K562 (cell line): ENCODE data around the gene LCN1. TPM values are rescaled to one million over a fixed set of nuclear protein-coding genes. Genes with fewer than 3 reads are reported as not detected.
A peak's percentile ranks its signal among the peaks of the same experiment; 100 is the strongest.

Experiments
- CBFB ChIP-seq: sonication (generic); formaldehyde crosslinking; IDR thresholded peaks from 2 replicates; pipeline ENCODE4 v1.4.0; 2020; ENCODE audit warnings: mild to moderate bottlenecking, missing genetic modification reagents
- ESRRB ChIP-seq: fragments of 250-450 bp; sonication (Bioruptor Pico); IDR thresholded peaks from 2 replicates; pipeline ENCODE4 v1.5.0; 2020; ENCODE audit warnings: mild to moderate bottlenecking, moderate library complexity, borderline replicate concordance
- FIP1L1 ChIP-seq: fragments of 200-400 bp; formaldehyde crosslinking; IDR thresholded peaks from 2 replicates; pipeline ENCODE4 v1.6.1; 2018; ENCODE audit warnings: mild to moderate bottlenecking, low read depth, low read length; ENCODE audit not compliant: poor library complexity, severe bottlenecking
- FUS ChIP-seq: fragments of 200-400 bp; formaldehyde crosslinking; optimal IDR thresholded peaks from 2 replicates; pipeline ENCODE3; 2017; ENCODE audit warnings: low read depth, low read length
- LEF1 ChIP-seq: fragments of 450-650 bp; IDR thresholded peaks from 2 replicates; pipeline ENCODE4 v1.6.1; 2016; ENCODE audit warnings: mild to moderate bottlenecking
- MIER1 ChIP-seq: fragments of 450-650 bp; IDR thresholded peaks from 2 replicates; pipeline ENCODE4 v1.6.1; 2016; ENCODE audit warnings: antibody characterized with exemption, mild to moderate bottlenecking, low read depth
- SNRNP70 ChIP-seq: fragments of 200-400 bp; formaldehyde crosslinking; optimal IDR thresholded peaks from 2 replicates; pipeline ENCODE3; 2017; ENCODE audit warnings: low read depth, low read length
- SRSF9 ChIP-seq: fragments of 200-400 bp; formaldehyde crosslinking; IDR thresholded peaks from 2 replicates; pipeline ENCODE4 v1.6.1; 2017; ENCODE audit warnings: low read depth, low read length, borderline replicate concordance
- STAT5A ChIP-seq: IDR thresholded peaks from 2 replicates; pipeline ENCODE4 v1.6.1; 2012; ENCODE audit warnings: low read length, inconsistent platforms, borderline replicate concordance
- TAF9B ChIP-seq: fragments of 450-650 bp; IDR thresholded peaks from 2 replicates; pipeline ENCODE4 v1.6.1; 2018; ENCODE audit warnings: mild to moderate bottlenecking; ENCODE audit not compliant: partially characterized antibody
- XRCC4 ChIP-seq: IDR thresholded peaks from one replicate; pipeline ENCODE4 v1.6.1; 2011; ENCODE audit not compliant: insufficient read depth, insufficient read length; ENCODE audit errors: extremely low read depth
- ZNF79 ChIP-seq: fragments of 250-450 bp; sonication (Bioruptor Pico); IDR thresholded peaks from 2 replicates; pipeline ENCODE4 v1.4.0; 2020; ENCODE audit warnings: low read depth, mild to moderate bottlenecking, moderate library complexity
- polyA plus RNA-seq, 8 experiments: library from polyadenylated mRNA; depleted of rRNA in 4 of 8; stranded (reverse) in 5 of 8; unstranded in 3 of 8; fragments of >200 nt; fragmentation: Nextera tagmentation in 2 of 8; fragmentation: Illumina TruSeq in 1 of 8; extraction: Ambion mirVana in 2 of 8; extraction: Trizol in 1 of 8; gene quantifications; 2 replicates each; pipeline versions ENCODE4 v1.2.1 to v1.2.3, GENCODE V29; 2011 to 2014; ENCODE audit warnings: inconsistent platforms in 1 of 8, missing spikeins in 1 of 8
- total RNA-seq, 7 experiments: library from RNA; depleted of rRNA in 6 of 7; stranded (reverse); fragments of >200 nt in 6 of 7; fragmentation: Illumina TruSeq in 2 of 7; extraction: Trizol in 2 of 7; gene quantifications; 2 replicates each; pipeline versions ENCODE4 v1.2.1 to v1.2.3, GENCODE V29; 2011 to 2021; ENCODE audit warnings: low replicate concordance in 1 of 7
- TF ChIP-seq, protein P1 (sequence below), 2 experiments: fragments of 450-650 bp in 1 of 2; IDR thresholded peaks; 2 replicates each; pipeline ENCODE4 v1.6.1; 2011 to 2017; ENCODE audit warnings: low read depth in 2 of 2, antibody characterized with exemption in 1 of 2, borderline replicate concordance in 1 of 2, low read length in 1 of 2, mild to moderate bottlenecking in 1 of 2, mixed read lengths in 1 of 2; ENCODE audit not compliant: control insufficient read depth in 1 of 2
- TF ChIP-seq, protein P2 (sequence below): fragments of 450-650 bp; formaldehyde crosslinking; IDR thresholded peaks from 2 replicates; pipeline ENCODE4 v1.4.0; 2020; ENCODE audit warnings: mild to moderate bottlenecking, moderate library complexity
- TF ChIP-seq, protein P3 (sequence below): fragments of 250-450 bp; sonication (Bioruptor Pico); IDR thresholded peaks from 2 replicates; pipeline ENCODE4 v1.4.0; 2020; ENCODE audit warnings: mild to moderate bottlenecking
- TF ChIP-seq, protein P4 (sequence below): IDR thresholded peaks from 2 replicates; pipeline ENCODE4 v1.6.1; 2011; ENCODE audit not compliant: insufficient read length; ENCODE audit errors: extremely low read depth
- TF ChIP-seq, protein P5 (sequence below): IDR thresholded peaks from 2 replicates; pipeline ENCODE4 v1.6.1; 2012; ENCODE audit warnings: low read depth, low read length, improper control_type of control experiment, borderline replicate concordance

The LCN1 gene
- total and polyA plus RNA-seq, 9 of the 15 experiments (the other 6 are each of a cell fraction or from before 2014, with no cell fraction given): not detected

DNA sequence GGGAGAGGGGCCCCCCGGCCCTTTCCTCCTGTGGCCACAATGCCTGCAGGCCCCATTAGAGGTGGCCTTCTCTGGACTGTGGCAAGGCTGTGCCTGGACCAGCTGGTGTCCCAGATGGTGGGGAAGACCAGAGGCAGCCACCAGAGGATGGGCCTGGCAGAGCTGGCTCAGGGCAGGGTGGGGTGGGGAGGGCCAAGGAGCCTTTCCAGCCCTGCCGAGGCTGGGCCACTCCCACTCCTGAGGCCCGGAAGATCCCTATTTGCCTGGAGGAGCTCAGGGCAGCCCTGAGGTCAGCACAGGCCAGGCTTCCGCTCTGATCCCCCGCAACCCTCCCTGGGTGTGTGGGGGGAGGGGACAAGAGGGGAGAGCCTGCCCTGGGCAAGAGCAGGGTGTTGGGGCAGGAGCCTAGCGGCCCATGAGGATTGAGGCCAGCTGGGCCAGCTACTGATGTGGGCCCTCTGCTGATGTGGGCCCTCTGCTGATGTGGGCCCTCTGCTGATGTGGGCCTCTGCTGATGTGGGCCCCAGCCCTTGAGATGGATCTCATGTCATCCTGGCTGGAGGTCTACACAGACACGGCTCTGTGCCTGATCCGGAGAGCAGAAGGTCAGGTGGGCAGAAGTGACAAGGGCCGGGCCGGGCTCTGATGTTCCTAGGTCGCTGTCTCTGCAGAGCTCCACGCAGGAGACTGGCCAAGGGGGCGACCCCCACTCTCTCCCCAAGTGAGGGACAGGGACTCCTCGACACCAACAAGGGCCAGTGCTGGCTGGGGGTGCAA, 14.7 kb upstream of the LCN1 start (continued):
- TF ChIP-seq, protein P1, sequence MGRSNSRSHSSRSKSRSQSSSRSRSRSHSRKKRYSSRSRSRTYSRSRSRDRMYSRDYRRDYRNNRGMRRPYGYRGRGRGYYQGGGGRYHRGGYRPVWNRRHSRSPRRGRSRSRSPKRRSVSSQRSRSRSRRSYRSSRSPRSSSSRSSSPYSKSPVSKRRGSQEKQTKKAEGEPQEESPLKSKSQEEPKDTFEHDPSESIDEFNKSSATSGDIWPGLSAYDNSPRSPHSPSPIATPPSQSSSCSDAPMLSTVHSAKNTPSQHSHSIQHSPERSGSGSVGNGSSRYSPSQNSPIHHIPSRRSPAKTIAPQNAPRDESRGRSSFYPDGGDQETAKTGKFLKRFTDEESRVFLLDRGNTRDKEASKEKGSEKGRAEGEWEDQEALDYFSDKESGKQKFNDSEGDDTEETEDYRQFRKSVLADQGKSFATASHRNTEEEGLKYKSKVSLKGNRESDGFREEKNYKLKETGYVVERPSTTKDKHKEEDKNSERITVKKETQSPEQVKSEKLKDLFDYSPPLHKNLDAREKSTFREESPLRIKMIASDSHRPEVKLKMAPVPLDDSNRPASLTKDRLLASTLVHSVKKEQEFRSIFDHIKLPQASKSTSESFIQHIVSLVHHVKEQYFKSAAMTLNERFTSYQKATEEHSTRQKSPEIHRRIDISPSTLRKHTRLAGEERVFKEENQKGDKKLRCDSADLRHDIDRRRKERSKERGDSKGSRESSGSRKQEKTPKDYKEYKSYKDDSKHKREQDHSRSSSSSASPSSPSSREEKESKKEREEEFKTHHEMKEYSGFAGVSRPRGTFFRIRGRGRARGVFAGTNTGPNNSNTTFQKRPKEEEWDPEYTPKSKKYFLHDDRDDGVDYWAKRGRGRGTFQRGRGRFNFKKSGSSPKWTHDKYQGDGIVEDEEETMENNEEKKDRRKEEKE (IDR thresholded peaks at IDR 0.05; ENCODE audit: borderline replicate concordance in 1 of 2, control insufficient read depth in 1 of 2, low read depth in 2 of 2, low read length in 1 of 2): no peak
- TF ChIP-seq FUS (no peak), ESRRB (no peak), SRSF9 (no peak), XRCC4 (no peak), SNRNP70 (no peak), STAT5A (no peak), FIP1L1 (peak; percentile 20), TAF9B (no peak), ZNF79 (CRISPR knock-in tag) (no peak), CBFB (CRISPR knock-in tag) (no peak), MIER1 (no peak), LEF1 (peak; percentile 84)
- TF ChIP-seq, protein P2, sequence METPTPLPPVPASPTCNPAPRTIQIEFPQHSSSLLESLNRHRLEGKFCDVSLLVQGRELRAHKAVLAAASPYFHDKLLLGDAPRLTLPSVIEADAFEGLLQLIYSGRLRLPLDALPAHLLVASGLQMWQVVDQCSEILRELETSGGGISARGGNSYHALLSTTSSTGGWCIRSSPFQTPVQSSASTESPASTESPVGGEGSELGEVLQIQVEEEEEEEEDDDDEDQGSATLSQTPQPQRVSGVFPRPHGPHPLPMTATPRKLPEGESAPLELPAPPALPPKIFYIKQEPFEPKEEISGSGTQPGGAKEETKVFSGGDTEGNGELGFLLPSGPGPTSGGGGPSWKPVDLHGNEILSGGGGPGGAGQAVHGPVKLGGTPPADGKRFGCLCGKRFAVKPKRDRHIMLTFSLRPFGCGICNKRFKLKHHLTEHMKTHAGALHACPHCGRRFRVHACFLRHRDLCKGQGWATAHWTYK (CRISPR knock-in tag): no peak; the same call in 1 of the 2 replicates
- TF ChIP-seq, protein P3, sequence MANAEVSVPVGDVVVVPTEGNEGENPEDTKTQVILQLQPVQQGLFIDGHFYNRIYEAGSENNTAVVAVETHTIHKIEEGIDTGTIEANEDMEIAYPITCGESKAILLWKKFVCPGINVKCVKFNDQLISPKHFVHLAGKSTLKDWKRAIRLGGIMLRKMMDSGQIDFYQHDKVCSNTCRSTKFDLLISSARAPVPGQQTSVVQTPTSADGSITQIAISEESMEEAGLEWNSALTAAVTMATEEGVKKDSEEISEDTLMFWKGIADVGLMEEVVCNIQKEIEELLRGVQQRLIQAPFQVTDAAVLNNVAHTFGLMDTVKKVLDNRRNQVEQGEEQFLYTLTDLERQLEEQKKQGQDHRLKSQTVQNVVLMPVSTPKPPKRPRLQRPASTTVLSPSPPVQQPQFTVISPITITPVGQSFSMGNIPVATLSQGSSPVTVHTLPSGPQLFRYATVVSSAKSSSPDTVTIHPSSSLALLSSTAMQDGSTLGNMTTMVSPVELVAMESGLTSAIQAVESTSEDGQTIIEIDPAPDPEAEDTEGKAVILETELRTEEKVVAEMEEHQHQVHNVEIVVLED (CRISPR knock-in tag): no peak
- TF ChIP-seq, protein P4, sequence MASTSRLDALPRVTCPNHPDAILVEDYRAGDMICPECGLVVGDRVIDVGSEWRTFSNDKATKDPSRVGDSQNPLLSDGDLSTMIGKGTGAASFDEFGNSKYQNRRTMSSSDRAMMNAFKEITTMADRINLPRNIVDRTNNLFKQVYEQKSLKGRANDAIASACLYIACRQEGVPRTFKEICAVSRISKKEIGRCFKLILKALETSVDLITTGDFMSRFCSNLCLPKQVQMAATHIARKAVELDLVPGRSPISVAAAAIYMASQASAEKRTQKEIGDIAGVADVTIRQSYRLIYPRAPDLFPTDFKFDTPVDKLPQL: no peak
- TF ChIP-seq, protein P5, sequence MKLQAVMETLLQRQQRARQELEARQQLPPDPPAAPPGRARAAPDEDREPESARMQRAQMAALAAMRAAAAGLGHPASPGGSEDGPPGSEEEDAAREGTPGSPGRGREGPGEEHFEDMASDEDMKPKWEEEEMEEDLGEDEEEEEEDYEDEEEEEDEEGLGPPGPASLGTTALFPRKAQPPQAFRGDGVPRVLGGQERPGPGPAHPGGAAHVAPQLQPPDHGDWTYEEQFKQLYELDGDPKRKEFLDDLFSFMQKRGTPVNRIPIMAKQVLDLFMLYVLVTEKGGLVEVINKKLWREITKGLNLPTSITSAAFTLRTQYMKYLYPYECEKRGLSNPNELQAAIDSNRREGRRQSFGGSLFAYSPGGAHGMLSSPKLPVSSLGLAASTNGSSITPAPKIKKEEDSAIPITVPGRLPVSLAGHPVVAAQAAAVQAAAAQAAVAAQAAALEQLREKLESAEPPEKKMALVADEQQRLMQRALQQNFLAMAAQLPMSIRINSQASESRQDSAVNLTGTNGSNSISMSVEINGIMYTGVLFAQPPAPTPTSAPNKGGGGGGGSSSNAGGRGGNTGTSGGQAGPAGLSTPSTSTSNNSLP: no peak
